ENCODE data around the gene LRATD1. TPM values are rescaled to one million over a fixed set of nuclear protein-coding genes. Genes with fewer than 3 reads are reported as not detected.

The LRATD1 gene
- total and polyA plus RNA-seq, 12 donors, result 0.13 to 3.6 (median 1.3) TPM

GRCh38 chr2:14650066-14650465, 17.5 kb downstream of the LRATD1 start:
- Histone ChIP-seq H3K4me1 (no peaks in the 10 kb centered on the region), H3K27me3 (no peaks in the 10 kb centered on the region), H3K36me3 (no peaks in the 10 kb centered on the region), H3K9me3 (peaks cover 0 to 2% (median 0%) of the 10 kb centered on the region in 11 donors), H3K4me3 (no peak overlapping the region), H3K27ac (no peak overlapping the region)
- TF ChIP-seq CTCF (IDR thresholded peaks at IDR 0.05), result no peak
- no peak for DNase-seq
- intact Hi-C loops (cut with DNase I), result no loop called here
- no peak for ATAC-seq

GRCh38 chr2:14654835-14655282, 22.3 kb downstream of the LRATD1 start:
- ATAC-seq, result no peak
- Histone ChIP-seq H3K27me3 (no peaks in the 10 kb centered on the region), H3K4me1 (no peaks in the 10 kb centered on the region), H3K27ac (no peak overlapping the region), H3K4me3 (no peak overlapping the region), H3K36me3 (no peaks in the 10 kb centered on the region), H3K9me3 (peaks cover 0 to 2% (median 0%) of the 10 kb centered on the region in 11 donors)
- no peak for TF ChIP-seq CTCF (IDR thresholded peaks at IDR 0.05)
- WGBS, 2 donors, result 54 to 68% methylated on average over 4 of the region's 4 CpGs
- DNase-seq, result no peak
- intact Hi-C loops (cut with DNase I), result no loop called here

- Histone ChIP-seq H3K4me3 (no peak overlapping the region), H3K36me3 (no peaks in the 10 kb centered on the region), H3K4me1 (no peaks in the 10 kb centered on the region), H3K27me3 (no peaks in the 10 kb centered on the region), H3K9me3 (peaks cover 0 to 2% (median 0%) of the 10 kb centered on the region in 11 donors), H3K27ac (no peak overlapping the region)
- no peak for TF ChIP-seq CTCF (IDR thresholded peaks at IDR 0.05)
- 79 to 86% methylated on average over 3 of the region's 3 CpGs for WGBS, 2 donors
- intact Hi-C loops (cut with DNase I), result no loop called here
- no peak for DNase-seq
- no peak for ATAC-seq
Measured at GRCh38 chr2:14656146-14656545, 23.6 kb downstream of the LRATD1 start.

- WGBS, 2 donors, result 77 to 85% methylated on average over 3 of the region's 3 CpGs
- intact Hi-C loops (cut with DNase I), result no loop called here
- Histone ChIP-seq H3K9me3 (no peaks in the 10 kb centered on the region), H3K27me3 (no peaks in the 10 kb centered on the region), H3K4me3 (no peak overlapping the region), H3K27ac (no peak overlapping the region), H3K4me1 (no peaks in the 10 kb centered on the region), H3K36me3 (no peaks in the 10 kb centered on the region)
- ATAC-seq (no peak), DNase-seq (no peak)
- TF ChIP-seq CTCF (IDR thresholded peaks at IDR 0.05), result no peak
Measured at GRCh38 chr2:14661163-14661562, 28.6 kb downstream of the LRATD1 start.

All from heart right ventricle (tissue), 16 donors.